HepG2 (cell line): Measurements from ENCODE around the gene GABBR2. TPM values are rescaled to one million over a fixed set of nuclear protein-coding genes. Genes with fewer than 3 reads are reported as not detected.

Experiments
- ATAC-seq: fragments of 200-7000 bp; cut with Tn5 transposase; 3 replicates; pipeline ENCODE4 v1.9.1; 2020; ENCODE audit warnings: mild to moderate bottlenecking, moderate library complexity
- BruUV-seq: library from RNA; stranded (reverse); fragments of 400-500 nt; replicated peaks from 2 replicates; lab custom pipeline; 2021; lab: Mats Ljungman, UMichigan
- CTCF ChIA-PET: fragments of 300-600 bp; formaldehyde crosslinking; extraction: SDS; loops from one replicate; lab custom pipeline; 2021; ENCODE audit warnings: low total read pairs, inconsistent platforms, low intra/inter-chr PET ratio; lab: Yijun Ruan, JAX
- POLR2A ChIA-PET: fragments of 350-600 bp; sonication (Branson Sonifier 250); formaldehyde crosslinking; loops from one replicate; lab custom pipeline; 2020; ENCODE audit warnings: antibody characterized with exemption, inconsistent platforms; lab: Yijun Ruan, JAX
- DNase-seq: peaks from one replicate; pipeline ENCODE4 v3.0.0-alpha.2; 2015; ENCODE audit warnings: low spot score
- FAIRE-seq: peaks from 3 replicates; lab custom pipeline; 2011; peaks lifted over from hg19 to GRCh38; lab: Jason Lieb, UNC
- H2AFZ ChIP-seq: one replicate; pipeline ENCODE4 v1.6.1; 2011; ENCODE audit warnings: low read length, inconsistent platforms
- H3K27ac ChIP-seq: fragments of 300-600 bp; 3 replicates; pipeline ENCODE4 v1.8.0; 2011; ENCODE audit warnings: mixed run types, mild to moderate bottlenecking, mixed read lengths, low read length, inconsistent platforms; ENCODE audit not compliant: insufficient read depth; ENCODE audit errors: extremely low read length
- H3K27me3 ChIP-seq, 2 experiments: fragments of 200-600 bp in 1 of 2; 2 replicates in 1 of 2; 3 replicates in 1 of 2; pipeline versions ENCODE4 v1.6.0 to v1.8.0; 2011; ENCODE audit warnings: low read length in 2 of 2, mild to moderate bottlenecking in 2 of 2, moderate library complexity in 2 of 2, inconsistent platforms in 1 of 2; ENCODE audit not compliant: insufficient read depth in 2 of 2, control insufficient read depth in 1 of 2
- H3K36me3 ChIP-seq, 2 experiments: fragments of 200-600 bp in 1 of 2; replicated peaks in 1 of 2; 2 replicates in 1 of 2; 3 replicates in 1 of 2; pipeline versions ENCODE4 v1.5.1 to v1.8.0; 2011; ENCODE audit warnings: low read length in 2 of 2, inconsistent platforms in 1 of 2; ENCODE audit not compliant: insufficient read depth in 2 of 2, control insufficient read depth in 1 of 2
- H3K4me1 ChIP-seq: 2 replicates; pipeline ENCODE4 v1.5.1; 2012; ENCODE audit warnings: low read length, inconsistent platforms; ENCODE audit not compliant: insufficient read depth
- H3K4me2 ChIP-seq: 2 replicates; pipeline ENCODE4 v1.6.0; 2011; ENCODE audit warnings: low read depth, low read length, inconsistent platforms
- H3K4me3 ChIP-seq, 3 experiments: fragments of 200-600 bp in 1 of 3; sonication (generic), shearing (Covaris generic) in 1 of 3; replicated peaks in 1 of 3; 2 replicates each; pipeline ENCODE4 v1.5.1; 2011 to 2016; ENCODE audit warnings: low read length in 3 of 3, inconsistent platforms in 2 of 3, low read depth in 2 of 3, mild to moderate bottlenecking in 2 of 3, control low read depth in 1 of 3, mixed read lengths in 1 of 3; ENCODE audit not compliant: insufficient read depth in 1 of 3
- H3K79me2 ChIP-seq: one replicate; pipeline ENCODE4 v1.6.1; 2011; ENCODE audit warnings: low read length, inconsistent platforms; ENCODE audit not compliant: insufficient read depth
- H3K9ac ChIP-seq: 2 replicates; pipeline ENCODE4 v1.6.0; 2011; ENCODE audit warnings: mild to moderate bottlenecking, low read depth, low read length, inconsistent platforms; ENCODE audit not compliant: insufficient read depth
- H3K9me3 ChIP-seq: 2 replicates; pipeline ENCODE4 v1.5.1; 2012; ENCODE audit warnings: mild to moderate bottlenecking, low read length
- H4K20me1 ChIP-seq: 2 replicates; pipeline ENCODE4 v1.6.0; 2011; ENCODE audit warnings: inconsistent platforms, mild to moderate bottlenecking, low read length, moderate library complexity; ENCODE audit not compliant: insufficient read depth
- CHCHD3 ChIP-seq: sonication (generic); formaldehyde crosslinking; IDR thresholded peaks from 2 replicates; pipeline ENCODE4 v1.8.0; 2022; ENCODE audit warnings: mild to moderate bottlenecking, missing genetic modification reagents, moderate library complexity
- HBP1 ChIP-seq: IDR thresholded peaks from 2 replicates; pipeline ENCODE4 v1.6.1; 2016; ENCODE audit warnings: low read depth, control low read depth
- POLR2G ChIP-seq: fragments of 200-400 bp; formaldehyde crosslinking; IDR thresholded peaks from 2 replicates; pipeline ENCODE4 v1.6.1; 2018; ENCODE audit warnings: mild to moderate bottlenecking, low read depth, low read length, moderate library complexity
- RAD21 ChIP-seq: fragments of 450-650 bp; formaldehyde crosslinking; IDR thresholded peaks from 2 replicates; pipeline ENCODE4 v1.5.0; 2020; ENCODE audit warnings: mild to moderate bottlenecking
- RBFOX2 ChIP-seq: fragments of 200-400 bp; formaldehyde crosslinking; IDR thresholded peaks from 2 replicates; pipeline ENCODE4 v1.6.1; 2017; ENCODE audit warnings: low read depth, mild to moderate bottlenecking, low read length
- RNF219 ChIP-seq: sonication (generic); formaldehyde crosslinking; IDR thresholded peaks from 2 replicates; pipeline ENCODE4 v1.5.0; 2020; ENCODE audit warnings: mild to moderate bottlenecking, missing genetic modification reagents
- TCF7 ChIP-seq: sonication (generic); IDR thresholded peaks from 2 replicates; pipeline ENCODE4 v1.6.1; 2016; ENCODE audit warnings: antibody characterized with exemption, low read depth
- ZNF616 ChIP-seq: sonication (generic); formaldehyde crosslinking; IDR thresholded peaks from 2 replicates; pipeline ENCODE4 v1.5.0; 2020; ENCODE audit warnings: low read depth, mild to moderate bottlenecking, missing genetic modification reagents
- ZSCAN29 ChIP-seq: sonication (generic); formaldehyde crosslinking; conservative IDR thresholded peaks from 2 replicates; pipeline ENCODE4 v1.4.0; 2020; ENCODE audit warnings: mild to moderate bottlenecking, missing genetic modification reagents
- WGBS: methylation state at CpG from one replicate; pipeline ENCODE4 v1.1.6; 2017; ENCODE audit warnings: low lambda C conversion rate; 5-methylcytosine and 5-hydroxymethylcytosine counted together
- in situ Hi-C: cut with HindIII; loops from 2 replicates; pipeline ENCODE4 v1.10.0; 2017; ENCODE audit warnings: low pct_unique_long_range_greater_than_20kb; ENCODE audit not compliant: extremely low pct_ligation_motif_present
- intact Hi-C: fragments of 100-400 bp; cut with micrococcal nuclease; formaldehyde crosslinking; loops from one replicate; pipeline ENCODE4 v1.10.0; 2022; ENCODE audit not compliant: unreplicated experiment
- polyA plus RNA-seq, 8 experiments: library from polyadenylated mRNA; depleted of rRNA in 3 of 8; stranded (reverse) in 7 of 8; unstranded in 1 of 8; fragments of >200 nt; fragmentation: Illumina TruSeq in 4 of 8; extraction: Trizol in 4 of 8; gene quantifications; 2 replicates each; pipeline versions ENCODE4 v1.2.1 to v1.2.3, GENCODE V29; 2011 to 2016; ENCODE audit warnings: low read depth in 4 of 8, missing spikeins in 1 of 8, mixed read lengths in 1 of 8; ENCODE audit not compliant: insufficient read depth in 1 of 8
- total RNA-seq, 5 experiments: library from RNA; depleted of rRNA; stranded (reverse); fragments of >200 nt; fragmentation: Illumina TruSeq; extraction: Trizol; gene quantifications; 2 replicates each; pipeline ENCODE4 v1.2.3, GENCODE V29; 2016; ENCODE audit warnings: low read depth in 1 of 5
- TF ChIP-seq, protein P1 (sequence below): IDR thresholded peaks from 2 replicates; pipeline ENCODE4 v1.6.1; 2018; ENCODE audit warnings: missing genetic modification reagents
- TF ChIP-seq, protein P2 (sequence below): sonication (generic); formaldehyde crosslinking; conservative IDR thresholded peaks from 2 replicates; pipeline ENCODE4 v1.5.0; 2020; ENCODE audit warnings: missing genetic modification reagents
- TF ChIP-seq, protein P3 (sequence below): sonication (generic); formaldehyde crosslinking; IDR thresholded peaks from 2 replicates; pipeline ENCODE4 v1.5.1; 2020; ENCODE audit warnings: missing genetic modification reagents, mild to moderate bottlenecking, borderline replicate concordance
- TF ChIP-seq, protein P4 (sequence below): sonication (generic); formaldehyde crosslinking; IDR thresholded peaks from 2 replicates; pipeline ENCODE4 v1.8.1; 2023; ENCODE audit warnings: mild to moderate bottlenecking, moderate library complexity, missing genetic modification reagents

GABBR2 gene
- total and polyA plus RNA-seq, 2 of the 13 experiments (the other 11 are each of a cell fraction or from before 2014, with no cell fraction given): 0.02 TPM; not detected in 1

DNA sequence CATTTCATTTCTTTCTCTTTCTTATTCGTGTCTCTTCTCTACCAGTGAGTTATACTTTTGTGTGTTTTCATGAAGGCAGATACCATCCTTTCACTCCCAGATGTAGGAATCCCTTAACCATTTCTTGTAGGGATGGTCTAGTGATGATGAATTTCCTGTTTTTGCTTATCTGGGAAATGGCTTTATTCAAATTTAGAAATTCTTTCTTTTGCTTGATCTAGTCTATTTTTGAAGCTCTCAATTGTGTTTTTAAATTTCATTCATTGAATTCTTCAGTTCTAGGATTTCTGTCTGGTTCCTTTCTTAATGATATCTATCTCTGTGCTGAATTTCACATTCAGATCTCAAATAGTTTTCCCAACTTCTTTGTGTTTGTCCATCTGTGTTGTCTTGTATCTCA is 357.4 kb downstream of the GABBR2 start (continued):
- TF ChIP-seq POLR2G: no peak
- TF ChIP-seq, protein P1, sequence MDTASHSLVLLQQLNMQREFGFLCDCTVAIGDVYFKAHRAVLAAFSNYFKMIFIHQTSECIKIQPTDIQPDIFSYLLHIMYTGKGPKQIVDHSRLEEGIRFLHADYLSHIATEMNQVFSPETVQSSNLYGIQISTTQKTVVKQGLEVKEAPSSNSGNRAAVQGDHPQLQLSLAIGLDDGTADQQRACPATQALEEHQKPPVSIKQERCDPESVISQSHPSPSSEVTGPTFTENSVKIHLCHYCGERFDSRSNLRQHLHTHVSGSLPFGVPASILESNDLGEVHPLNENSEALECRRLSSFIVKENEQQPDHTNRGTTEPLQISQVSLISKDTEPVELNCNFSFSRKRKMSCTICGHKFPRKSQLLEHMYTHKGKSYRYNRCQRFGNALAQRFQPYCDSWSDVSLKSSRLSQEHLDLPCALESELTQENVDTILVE: no peak

DNA sequence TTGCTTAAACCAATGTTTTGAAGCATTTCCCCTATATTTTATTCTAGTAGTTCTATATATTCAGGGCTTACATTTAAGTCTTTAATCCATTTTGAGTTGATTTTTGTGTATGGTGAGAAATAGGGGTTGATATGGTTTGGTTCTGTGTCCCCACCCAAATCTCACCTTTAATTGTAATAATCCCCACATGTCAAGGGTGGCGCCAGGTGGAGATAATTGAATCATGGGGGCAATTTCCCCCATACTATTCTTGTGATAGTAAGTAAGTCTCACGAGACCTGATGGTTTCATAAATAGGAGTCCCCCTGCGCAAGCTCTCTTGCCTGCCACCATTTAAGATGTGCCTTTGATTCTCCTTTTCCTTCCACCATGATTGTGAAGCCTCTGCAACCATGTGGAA is 361.1 kb downstream of the GABBR2 start:
- Histone ChIP-seq H3K4me1 (no peaks in the 10 kb centered on the region), H3K4me2 (no peak overlapping the region), H2AFZ (no peak overlapping the region), H3K36me3 (no peaks in the 10 kb centered on the region), H3K9ac (no peak overlapping the region), H4K20me1 (no peaks in the 10 kb centered on the region), H3K4me3 (no peak overlapping the region), H3K9me3 (no peaks in the 10 kb centered on the region), H3K79me2 (no peaks in the 10 kb centered on the region), H3K27me3 (peaks cover 1 to 5% of the 10 kb centered on the region in 2 experiments; a peak in 2 of 5 replicates), H3K27ac (no peak overlapping the region)
- FAIRE-seq (no peak), DNase-seq (no peak), ATAC-seq (no peak)
- BruUV-seq: no TSS peak
- ChIA-PET POLR2A (no interaction called here), CTCF (no interaction called here)
- in situ Hi-C loops (no loop called here), intact Hi-C loops (no loop called here)
- WGBS: 24% methylated on average over 3 of the region's 3 CpGs
- TF ChIP-seq CHCHD3 (CRISPR knock-in tag) (no peak), RNF219 (CRISPR knock-in tag) (no peak), RBFOX2 (no peak), RAD21 (CRISPR knock-in tag) (no peak), ZNF616 (CRISPR knock-in tag) (no peak), HBP1 (CRISPR knock-in tag) (no peak), ZSCAN29 (no peak), TCF7 (no peak)
- TF ChIP-seq, protein P2, sequence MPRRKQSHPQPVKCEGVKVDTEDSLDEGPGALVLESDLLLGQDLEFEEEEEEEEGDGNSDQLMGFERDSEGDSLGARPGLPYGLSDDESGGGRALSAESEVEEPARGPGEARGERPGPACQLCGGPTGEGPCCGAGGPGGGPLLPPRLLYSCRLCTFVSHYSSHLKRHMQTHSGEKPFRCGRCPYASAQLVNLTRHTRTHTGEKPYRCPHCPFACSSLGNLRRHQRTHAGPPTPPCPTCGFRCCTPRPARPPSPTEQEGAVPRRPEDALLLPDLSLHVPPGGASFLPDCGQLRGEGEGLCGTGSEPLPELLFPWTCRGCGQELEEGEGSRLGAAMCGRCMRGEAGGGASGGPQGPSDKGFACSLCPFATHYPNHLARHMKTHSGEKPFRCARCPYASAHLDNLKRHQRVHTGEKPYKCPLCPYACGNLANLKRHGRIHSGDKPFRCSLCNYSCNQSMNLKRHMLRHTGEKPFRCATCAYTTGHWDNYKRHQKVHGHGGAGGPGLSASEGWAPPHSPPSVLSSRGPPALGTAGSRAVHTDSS (CRISPR knock-in tag): no peak
- TF ChIP-seq, protein P3, sequence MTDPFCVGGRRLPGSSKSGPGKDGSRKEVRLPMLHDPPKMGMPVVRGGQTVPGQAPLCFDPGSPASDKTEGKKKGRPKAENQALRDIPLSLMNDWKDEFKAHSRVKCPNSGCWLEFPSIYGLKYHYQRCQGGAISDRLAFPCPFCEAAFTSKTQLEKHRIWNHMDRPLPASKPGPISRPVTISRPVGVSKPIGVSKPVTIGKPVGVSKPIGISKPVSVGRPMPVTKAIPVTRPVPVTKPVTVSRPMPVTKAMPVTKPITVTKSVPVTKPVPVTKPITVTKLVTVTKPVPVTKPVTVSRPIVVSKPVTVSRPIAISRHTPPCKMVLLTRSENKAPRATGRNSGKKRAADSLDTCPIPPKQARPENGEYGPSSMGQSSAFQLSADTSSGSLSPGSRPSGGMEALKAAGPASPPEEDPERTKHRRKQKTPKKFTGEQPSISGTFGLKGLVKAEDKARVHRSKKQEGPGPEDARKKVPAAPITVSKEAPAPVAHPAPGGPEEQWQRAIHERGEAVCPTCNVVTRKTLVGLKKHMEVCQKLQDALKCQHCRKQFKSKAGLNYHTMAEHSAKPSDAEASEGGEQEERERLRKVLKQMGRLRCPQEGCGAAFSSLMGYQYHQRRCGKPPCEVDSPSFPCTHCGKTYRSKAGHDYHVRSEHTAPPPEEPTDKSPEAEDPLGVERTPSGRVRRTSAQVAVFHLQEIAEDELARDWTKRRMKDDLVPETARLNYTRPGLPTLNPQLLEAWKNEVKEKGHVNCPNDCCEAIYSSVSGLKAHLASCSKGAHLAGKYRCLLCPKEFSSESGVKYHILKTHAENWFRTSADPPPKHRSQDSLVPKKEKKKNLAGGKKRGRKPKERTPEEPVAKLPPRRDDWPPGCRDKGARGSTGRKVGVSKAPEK (CRISPR knock-in tag): no peak
- TF ChIP-seq, protein P4, sequence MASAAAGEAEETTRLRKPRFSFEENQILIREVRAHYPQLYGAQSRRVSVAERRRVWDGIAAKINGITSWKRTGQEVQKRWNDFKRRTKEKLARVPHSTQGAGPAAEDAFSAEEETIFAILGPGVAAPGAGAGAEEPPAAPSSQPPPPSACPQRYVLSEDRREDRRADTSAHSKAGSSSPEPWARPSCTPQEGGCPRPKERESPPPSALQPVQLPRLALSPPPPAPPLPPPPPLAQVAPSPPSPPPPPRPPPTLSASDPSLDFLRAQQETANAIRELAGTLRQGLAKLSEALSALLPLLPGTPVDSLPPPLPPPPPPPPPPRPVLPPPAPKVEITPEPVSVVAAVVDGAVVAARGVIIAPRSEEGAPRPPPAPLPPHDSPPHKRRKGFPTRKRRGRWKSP (CRISPR knock-in tag): no peak
